Tibial nerve (tissue), 3 donors: ENCODE data around the gene HNRNPLL.
"Not testable (repeated sequence)": the region's sequence is repeated elsewhere in the genome, so short reads cannot be mapped to it uniquely, and the experiment has no call there.

Source experiments
- CTCF ChIP-seq, 5 experiments: fragments of 200-600 bp in 3 of 5; fragments of 450-650 bp in 2 of 5; sonication (generic) in 3 of 5; IDR thresholded peaks; one replicate each; pipeline ENCODE4 v1.5.1; 2016 to 2019; ENCODE audit warnings: antibody characterized with exemption in 5 of 5, mild to moderate bottlenecking in 3 of 5, moderate library complexity in 2 of 5
- POLR2A ChIP-seq, 2 donors: fragments of 450-650 bp; IDR thresholded peaks; one replicate each; pipeline ENCODE4 v1.6.1; 2017; ENCODE audit warnings: antibody characterized with exemption in 2 of 2, mild to moderate bottlenecking in 2 of 2, moderate library complexity in 2 of 2

DNA sequence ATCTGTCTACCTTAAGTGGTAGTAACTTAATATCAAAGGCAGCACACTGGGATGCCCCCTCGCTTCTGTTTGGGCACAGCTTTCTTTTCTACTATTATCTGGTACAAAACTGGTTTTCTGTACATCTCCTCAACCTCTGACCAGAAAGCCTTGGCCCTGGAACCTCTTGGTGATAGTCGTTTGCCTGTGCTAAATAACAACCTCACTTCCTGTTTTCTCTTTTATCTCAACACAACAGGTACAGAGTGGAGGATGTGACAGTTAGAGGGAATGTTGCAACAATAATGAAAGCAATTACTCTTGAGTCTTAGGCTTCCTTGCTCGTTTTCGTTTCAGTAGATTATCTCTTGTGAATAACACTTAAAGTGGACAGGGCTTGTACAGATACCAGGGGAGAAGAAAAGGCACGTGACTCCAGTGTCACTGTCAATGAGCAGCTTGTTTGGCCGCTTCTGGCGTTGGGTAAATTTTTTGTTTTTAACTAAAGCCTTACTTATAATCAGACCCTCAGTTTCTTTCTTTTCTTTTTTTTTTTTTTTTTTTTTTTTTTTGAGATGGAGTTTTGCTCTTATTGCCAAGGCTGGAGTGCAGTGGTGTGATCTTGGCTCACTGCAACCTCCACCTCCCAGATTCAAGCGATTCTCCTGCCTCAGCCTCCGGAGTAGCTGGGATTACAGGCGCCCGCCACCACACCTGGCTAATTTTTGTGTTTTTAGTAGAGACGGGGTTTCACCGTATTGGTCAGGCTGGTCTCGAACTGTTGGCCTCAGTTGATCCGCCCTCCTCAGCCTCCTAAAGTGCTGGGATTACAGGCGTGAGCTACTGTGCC, 41.2 kb upstream of the HNRNPLL start:
- TF ChIP-seq CTCF, POLR2A (IDR thresholded peaks at IDR 0.05): not testable (repeated sequence)
